ENCODE data around the gene BRCC3.
"Not testable (repeated sequence)": the region's sequence is repeated elsewhere in the genome, so short reads cannot be mapped to it uniquely, and the experiment has no call there.

BRCC3 gene

DNA sequence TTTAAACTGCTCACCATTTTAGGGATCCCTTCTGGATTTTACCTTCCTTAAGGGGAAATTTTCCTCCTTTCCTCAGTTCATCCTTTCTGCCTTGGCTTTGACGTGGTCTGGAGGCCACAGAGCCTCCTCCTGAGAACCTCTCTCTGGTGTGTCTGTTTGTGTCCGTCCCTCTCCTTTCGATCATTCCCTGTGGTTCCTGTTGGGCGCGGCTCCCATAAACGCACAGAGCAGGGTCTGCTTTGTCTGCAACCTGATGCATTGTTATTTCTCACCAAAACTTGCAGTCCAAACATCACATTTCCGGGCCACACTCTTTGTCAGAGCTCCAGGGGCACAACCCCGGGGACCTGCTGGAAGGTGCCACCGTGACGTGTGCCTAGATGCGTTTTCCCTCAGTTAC lies 76.9 kb downstream of the BRCC3 start:
- DNase-seq, result not testable (repeated sequence)

DNA sequence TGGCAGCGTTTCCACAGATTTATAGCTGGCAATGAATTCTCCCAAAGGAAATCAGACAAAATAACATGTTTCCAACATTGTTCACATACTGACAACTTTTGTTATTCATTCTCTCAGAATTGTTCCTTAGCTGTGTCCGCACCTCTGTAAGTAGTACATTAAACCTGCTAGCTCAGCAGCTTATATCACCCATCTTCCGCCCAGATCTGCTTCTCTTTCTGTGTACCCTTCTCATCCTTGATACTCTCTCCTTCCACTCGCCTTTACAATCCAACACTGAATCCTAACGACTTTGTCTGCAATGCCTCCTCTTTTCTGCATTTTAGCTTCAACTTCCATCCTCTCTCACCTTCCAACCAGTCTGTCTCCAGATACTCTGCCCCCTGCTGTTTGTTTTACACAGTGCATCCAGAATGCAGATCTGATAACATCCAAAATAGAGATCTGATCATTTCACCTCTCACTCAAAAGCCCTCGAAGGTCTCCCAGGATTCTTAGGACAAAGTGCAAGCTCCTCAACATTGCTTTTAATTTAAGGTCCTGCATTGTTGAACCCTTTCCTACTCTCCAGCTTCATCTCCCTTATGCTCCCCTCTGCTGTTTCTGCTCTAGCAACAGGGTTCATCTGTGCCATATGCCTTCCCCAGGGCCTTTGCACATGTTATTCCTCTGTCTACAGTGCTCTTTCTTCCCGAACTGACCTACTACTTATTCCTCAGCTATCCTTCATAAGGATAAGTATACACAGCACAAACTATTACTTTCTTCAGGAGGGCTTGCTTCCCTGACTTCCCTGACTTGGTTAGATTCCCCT lies 77.6 kb downstream of the BRCC3 start:
- DNase-seq, result no peak

DNA sequence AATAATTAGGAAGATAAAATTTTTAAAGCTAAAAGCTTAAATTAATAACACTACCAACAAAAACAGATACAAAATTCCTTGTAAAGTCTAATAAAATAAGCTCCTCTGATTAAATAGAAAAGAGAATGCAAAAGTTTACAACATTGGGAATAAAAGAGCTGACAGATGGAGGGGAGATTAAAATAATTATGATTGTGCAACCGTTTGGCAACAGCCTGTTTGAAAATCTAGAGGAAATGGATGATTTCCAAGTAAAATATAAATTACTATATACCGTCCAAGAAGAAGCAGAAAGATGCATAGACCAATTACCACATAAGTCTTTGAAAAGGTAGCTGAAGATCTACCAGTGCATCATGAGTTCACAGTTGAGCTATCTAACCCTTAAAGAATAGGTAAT lies 98.6 kb downstream of the BRCC3 start:
- no peak for DNase-seq
